ENCODE data around the gene LGALS3.
"Not testable (repeated sequence)": the region's sequence is repeated elsewhere in the genome, so short reads cannot be mapped to it uniquely, and the experiment has no call there.

Gene LGALS3

DNA sequence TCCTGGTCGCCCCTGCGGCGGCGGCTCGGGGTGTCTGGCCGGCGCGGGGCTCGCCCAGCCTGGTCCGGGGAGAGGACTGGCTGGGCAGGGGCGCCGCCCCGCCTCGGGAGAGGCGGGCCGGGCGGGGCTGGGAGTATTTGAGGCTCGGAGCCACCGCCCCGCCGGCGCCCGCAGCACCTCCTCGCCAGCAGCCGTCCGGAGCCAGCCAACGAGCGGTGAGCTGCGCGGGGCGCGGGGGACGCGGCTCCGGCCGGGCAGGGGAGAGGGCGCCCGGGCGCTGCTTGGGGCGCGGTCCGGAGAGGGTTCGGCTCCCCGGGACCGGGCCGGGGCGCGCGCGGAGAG is at the start of gene LGALS3:
Gene LGALS3, plus strand, starts transcription at position 167 of the 342 bp plus-strand sequence. CDS start 8,122 bp downstream, outside the sequence.
- no peak for DNase-seq (ENCODE audit: low read depth)

DNA sequence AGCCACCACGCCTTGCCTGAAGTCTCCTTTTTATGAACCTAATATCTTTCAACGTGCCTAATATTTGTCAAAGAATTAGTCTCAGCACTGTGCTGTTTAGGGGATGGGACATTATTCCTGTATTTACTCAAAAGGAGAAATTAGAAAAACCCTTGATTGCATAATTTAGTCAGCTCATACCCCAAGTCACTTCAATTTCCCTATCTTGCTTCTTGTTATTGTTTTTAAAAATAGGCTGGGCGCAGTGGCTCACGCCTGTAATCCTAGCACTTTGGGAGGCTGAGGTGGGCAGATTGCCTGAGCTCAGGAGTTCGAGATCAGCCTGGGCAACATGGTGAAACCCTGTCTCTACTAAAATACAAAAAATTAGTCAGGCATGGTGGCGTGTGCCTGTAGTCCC is 49.1 kb upstream of the LGALS3 start:
- DNase-seq (ENCODE audit: low read depth), result not testable (repeated sequence)

GRCh38 chr14:55084401-55085059 is 44.5 kb upstream of the LGALS3 start:
- DNase-seq (ENCODE audit: low read depth), result no peak

- no peak for DNase-seq (ENCODE audit: low read depth)
Observed at GRCh38 chr14:55085060-55085660, 43.9 kb upstream of the LGALS3 start.

DNA sequence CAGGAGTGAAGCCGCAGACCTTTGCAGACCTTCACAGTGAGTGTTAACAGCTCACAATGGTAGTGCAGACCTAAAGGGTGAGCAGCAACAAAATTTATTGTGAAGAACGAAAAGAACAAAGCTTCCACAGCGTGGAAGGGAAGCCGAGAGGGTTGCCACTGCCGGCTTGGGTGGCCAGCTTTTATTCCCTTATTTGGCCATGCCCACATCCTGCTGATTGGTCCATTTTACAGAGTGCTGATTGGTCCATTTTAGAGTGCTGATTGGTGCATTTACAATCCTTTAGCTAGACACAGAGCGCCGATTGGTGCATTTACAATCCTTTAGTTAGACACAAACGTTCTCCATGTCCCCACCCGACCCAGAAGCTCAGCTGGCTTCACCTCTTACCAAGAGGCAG is 42.1 kb upstream of the LGALS3 start:
- no peak for DNase-seq (ENCODE audit: low read depth)

DNA sequence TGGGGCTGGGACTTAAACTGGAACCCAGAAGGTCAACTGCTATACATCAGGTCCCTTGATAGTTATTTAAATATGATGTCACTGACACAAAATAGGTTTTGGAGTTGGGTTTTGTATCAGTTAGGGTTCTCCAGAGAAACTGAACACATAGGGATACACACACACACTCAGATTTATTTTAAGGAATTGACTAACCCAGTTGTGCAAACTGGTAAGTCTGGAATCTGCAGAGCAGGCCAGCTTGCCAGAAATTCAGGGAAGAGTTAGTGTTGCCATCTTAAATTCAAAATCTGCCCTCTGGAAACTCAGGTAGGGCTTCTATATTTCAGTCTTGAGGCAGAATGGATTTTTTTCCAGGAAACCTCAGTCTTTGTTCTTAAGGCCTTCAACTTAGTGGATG is 40.7 kb upstream of the LGALS3 start:
- DNase-seq (ENCODE audit: low read depth), result no peak

DNA sequence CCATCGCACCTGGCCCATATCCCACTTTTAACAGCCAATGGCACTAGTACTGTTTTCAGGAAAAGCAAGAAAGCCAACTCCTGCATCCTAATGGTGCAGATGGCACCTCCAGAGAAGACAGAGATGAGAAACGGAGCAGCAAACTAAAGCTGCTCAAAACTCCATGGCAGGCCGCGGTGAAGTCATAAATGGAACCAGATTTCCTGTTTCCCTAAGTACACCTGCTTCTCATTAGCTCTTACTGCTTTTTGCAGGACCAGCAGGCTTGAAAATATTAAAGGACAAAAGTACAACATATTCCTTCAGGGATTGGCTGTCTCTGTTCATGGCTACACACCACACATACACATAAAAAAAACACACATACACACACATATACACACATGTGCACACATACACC is 36.7 kb upstream of the LGALS3 start:
- no peak for DNase-seq (ENCODE audit: low read depth)

DNA sequence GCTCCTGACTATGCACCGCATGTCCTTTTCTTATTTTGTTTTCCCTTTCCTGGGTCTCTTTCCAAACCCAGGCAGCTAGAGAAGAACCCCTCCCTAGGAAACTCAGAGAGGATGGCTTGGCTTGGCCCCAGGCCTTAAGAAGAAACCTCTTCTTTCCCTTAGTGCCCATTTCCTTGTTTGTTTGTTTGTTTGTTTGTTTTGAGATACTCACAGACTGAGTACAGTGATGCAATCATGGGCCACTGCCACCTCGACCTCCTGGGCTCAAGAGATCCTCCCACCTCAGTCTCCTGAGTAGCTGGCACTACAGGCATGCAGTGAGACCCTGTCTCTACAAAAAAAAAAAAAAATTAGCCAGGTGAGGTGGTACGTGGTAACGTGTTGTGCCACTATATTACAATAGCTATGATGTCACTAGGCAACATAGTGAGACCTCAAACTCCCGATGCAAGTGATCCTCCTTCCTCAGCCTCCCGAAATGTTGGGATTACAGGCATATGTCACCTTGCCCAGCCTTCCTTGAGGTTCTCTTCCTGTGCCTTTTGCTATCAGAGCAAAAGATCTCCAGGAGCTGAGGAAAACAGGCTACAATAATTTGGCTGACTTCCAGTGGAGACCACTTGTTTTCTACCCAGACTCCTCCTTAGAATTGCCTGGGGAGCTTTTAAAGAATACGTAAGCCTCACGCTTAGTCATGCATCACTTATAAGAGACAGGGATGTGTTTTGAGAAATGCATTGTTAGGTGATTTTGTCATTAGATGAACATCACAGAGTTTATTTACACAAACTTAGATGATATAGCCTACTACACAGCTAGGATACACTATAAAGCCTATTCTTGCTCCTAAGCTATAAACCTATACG is 34.5 kb upstream of the LGALS3 start:
- DNase-seq (ENCODE audit: low read depth), result no peak

- no peak for DNase-seq (ENCODE audit: low read depth)
Observed at GRCh38 chr14:55097881-55098560, 31.0 kb upstream of the LGALS3 start.

DNA sequence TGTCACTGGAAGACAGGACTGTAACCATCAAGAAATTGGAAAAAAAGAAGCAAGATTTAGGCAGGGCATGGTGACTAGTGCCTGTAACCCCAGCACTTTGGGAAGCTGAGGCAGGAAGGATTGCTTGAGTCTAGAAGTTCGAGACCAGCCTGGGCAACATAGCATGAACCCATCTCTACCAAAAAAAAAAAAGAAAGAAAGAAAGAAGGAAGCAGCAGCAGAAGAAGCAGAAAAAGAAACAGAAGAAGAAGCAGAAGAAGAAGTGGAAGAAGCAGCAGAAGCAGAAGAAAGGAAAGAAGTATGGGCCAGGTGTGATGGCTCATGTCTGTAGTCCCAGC is 30.5 kb upstream of the LGALS3 start:
- no peak for DNase-seq (ENCODE audit: low read depth)

DNA sequence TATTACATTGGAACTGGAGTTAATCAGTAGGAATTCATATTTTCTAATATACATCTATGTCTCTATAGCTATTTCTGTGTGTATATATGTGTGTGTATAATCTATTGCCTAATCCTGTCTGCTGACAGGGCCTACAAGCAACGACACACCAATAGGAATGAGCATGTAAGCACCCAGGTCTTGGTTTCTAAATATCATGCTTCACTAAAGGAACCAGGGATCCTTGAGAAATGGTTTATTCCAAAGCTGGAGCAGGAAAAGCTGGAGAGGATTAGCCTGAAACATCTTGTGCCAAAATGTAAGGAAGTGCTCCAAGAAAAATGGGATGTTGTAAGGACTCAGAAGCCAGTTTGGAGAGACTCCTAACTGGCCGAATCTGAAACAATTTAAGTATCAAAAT is 29.3 kb upstream of the LGALS3 start:
- no peak for DNase-seq (ENCODE audit: low read depth)

DNA sequence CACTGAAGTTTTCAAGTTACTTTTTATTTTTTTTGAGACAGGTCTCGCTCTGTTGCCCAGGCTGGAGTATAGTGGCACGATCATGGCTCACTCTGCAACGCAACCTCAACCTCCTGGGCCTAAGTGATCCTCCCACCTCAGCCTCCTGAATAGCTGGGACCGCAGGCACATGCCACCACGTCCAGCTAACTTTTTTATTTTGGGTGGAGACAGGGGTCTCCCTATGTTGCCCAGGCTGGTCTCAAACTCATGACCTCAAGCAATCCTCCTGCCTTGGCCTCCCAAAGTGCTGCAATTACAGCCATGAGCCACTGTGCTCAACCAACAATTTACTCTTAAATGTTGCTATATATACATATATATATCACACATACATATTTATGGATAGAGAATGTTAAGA is 27.4 kb upstream of the LGALS3 start:
- DNase-seq (ENCODE audit: low read depth), result no peak

- peak; percentile 99 for DNase-seq (ENCODE audit: low read depth)
Observed at GRCh38 chr14:55102141-55102621, 26.9 kb upstream of the LGALS3 start.

DNA sequence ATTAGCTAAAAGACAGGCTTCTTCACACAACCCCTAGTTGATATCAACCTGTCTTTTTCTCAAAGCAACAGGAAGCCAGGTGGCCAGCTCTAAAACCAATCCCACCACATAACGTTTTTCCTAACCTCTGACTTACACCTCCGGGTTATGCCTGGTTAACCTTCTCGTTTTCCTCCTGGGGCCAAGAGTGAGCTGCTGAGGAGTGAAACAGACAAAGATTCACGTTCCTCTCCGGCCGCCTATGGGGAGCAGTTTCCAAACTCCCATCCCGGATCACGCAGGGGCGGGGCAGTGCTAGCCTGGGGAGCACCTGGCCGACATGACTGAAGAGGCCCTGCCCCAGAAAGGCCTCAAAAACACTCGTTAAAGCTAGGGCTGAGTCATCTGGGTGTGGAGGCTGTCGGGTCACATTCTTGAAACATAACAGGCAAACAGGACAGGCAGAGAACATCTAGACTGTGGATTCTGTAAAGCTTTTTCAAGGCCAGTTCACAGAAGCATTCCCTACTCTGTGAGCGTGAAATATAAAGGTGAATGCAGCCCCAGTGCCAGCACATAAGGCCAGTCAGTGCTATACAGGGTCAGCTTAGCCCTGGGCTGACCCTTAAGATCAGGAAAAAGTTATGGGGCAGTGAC is 25.9 kb upstream of the LGALS3 start:
- peak; percentile 90 for DNase-seq (ENCODE audit: low read depth)

GRCh38 chr14:55103971-55104954 is 24.8 kb upstream of the LGALS3 start:
- DNase-seq (ENCODE audit: low read depth), result no peak

DNA sequence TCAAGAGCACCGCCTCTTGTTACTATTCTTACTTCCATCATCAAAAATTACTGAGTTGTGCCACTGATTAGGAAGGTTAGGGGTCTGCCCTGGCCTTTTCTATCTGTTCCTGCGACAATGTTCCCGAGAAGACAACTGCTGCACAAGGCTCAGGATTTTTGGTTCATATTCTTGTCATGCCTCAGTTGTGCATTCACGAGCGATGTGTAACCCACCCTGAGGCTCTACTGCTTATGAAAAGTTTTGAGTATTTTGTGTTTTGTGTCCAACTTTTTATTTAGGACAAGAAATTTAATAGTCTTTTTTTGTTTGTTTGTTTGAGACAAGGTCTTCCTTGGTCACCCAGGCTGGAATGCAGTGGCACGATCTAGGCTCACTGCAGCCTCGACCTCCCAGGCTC is 23.1 kb upstream of the LGALS3 start:
- no peak for DNase-seq (ENCODE audit: low read depth)

DNA sequence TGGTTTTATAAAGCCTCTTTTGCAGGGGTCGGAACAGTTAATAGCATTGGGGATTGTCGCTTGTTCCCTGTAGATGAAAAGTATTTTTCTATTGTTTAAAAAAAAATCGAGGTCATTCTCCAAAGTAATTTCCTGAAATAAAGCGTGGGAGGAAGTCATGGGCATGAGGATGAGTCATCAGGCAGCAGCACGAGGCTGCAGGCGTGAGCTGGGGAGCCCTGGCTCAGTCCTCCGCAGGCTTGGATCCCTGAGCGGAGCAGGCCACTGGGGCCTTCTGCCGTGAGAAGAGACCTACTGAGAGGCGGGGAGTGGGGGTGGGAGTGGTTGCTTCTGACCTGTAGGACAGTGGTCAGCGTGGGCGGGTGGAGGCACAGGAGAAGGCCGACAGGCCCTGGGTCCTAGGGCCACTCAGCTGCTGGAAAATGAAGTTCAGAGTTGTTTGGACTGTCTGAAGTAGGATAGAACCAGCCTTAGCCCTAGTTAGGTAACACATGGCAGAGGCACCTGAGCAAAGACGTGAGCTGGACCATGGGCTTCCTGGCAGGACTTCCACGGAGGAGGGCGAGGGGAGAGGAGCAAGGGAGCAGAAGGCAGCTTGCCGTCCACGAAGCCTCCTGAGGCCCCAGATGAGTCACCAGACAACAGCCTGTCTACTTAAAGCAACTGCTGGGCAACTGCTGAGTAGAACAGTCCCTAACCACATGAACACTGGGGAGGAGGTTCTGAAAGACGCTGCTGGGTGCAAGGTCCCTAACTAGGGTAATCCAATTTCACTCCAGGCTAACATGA is 21.1 kb upstream of the LGALS3 start:
- peak; percentile 90 for DNase-seq (ENCODE audit: low read depth)

DNA sequence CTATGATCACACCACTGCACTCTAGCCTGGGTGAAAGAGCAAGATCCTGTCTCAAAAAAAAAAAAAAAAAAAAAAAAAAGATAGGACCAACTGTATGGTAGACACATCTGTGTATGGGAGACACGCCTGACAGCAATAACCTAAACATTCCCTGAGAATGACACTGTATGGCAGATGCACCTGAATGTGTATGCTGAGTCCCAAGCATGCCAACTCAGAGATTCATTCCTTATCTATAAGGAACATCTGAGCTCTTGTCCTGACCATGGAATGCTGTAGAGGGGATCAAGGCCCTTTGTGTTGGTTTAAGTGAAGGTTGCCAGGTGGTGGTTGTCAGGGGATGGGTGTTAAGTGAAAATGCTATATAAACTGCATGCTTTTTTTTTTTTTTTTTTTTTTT is 19.2 kb upstream of the LGALS3 start:
- DNase-seq (ENCODE audit: low read depth), result no peak

DNA sequence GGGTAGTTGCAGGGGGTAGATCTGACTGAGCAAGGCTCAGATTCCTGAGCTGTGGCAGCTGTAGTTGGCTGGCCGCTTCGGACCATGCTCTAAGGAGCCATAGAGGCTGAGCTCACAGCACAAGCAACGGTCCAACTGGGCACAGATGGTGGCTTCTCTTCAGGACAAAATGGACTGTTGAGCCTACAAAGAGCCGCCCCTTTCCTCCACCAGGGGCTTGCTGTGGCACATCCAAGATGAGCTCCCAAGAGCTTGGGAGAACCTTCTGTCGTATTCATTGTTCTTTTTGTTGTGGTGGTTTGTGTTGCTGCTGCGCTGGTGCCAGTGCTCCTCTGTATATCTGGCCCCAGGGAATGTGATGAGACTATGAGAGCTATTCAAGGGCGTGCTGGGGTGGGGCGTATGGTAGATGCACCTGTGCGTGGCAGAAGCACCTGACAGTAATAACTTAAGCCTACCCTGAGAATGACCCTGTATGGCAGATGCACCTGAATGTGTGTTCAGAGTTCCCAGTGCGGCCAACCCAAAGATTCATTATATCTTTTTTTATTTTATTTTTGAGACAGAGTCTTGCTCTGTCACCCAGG is 17.8 kb upstream of the LGALS3 start:
- DNase-seq (ENCODE audit: low read depth), result no peak

- DNase-seq (ENCODE audit: low read depth), result no peak
Observed at GRCh38 chr14:55114720-55115119, 14.3 kb upstream of the LGALS3 start.

All from GM04503 (cell line).